Measurements from ENCODE around the gene NXPH4.

- TF ChIP-seq CTCF (IDR thresholded peaks at IDR 0.05) (no peak), EZH2 (IDR thresholded peaks at IDR 0.05; ENCODE audit: borderline replicate concordance, insufficient read depth, low read depth, low read length, poor library complexity, severe bottlenecking) (no peak)
Measured at GRCh38 chr12:57200497-57200896, 16.1 kb upstream of the NXPH4 start.

All from B cell (primary cell).